H9 (cell line): ENCODE results near the gene GRM5. TPM values are rescaled to one million over a fixed set of nuclear protein-coding genes. Genes with fewer than 3 reads are reported as not detected.
"Not testable (repeated sequence)": the region's sequence is repeated elsewhere in the genome, so short reads cannot be mapped to it uniquely, and the experiment has no call there.

Experiments used
- DNase-seq: peaks from one replicate; pipeline ENCODE4 v3.0.0-alpha.2; 2017
- H2AFZ ChIP-seq: one replicate; pipeline ENCODE4 v1.6.1; 2013; ENCODE audit warnings: mild to moderate bottlenecking, low read length, control low read depth, moderate library complexity
- H2AK5ac ChIP-seq: 2 replicates; pipeline ENCODE4 v1.6.1; 2013; ENCODE audit warnings: low read length, control low read depth, mixed read lengths; ENCODE audit not compliant: insufficient read length
- H2BK120ac ChIP-seq: one replicate; pipeline ENCODE4 v1.6.1; 2013; ENCODE audit warnings: low read depth, mild to moderate bottlenecking, low read length, control low read depth, inconsistent platforms; ENCODE audit not compliant: poor library complexity, severe bottlenecking
- H2BK12ac ChIP-seq: 2 replicates; pipeline ENCODE4 v1.6.1; 2013; ENCODE audit warnings: low read length, control low read depth, mixed read lengths, low read depth; ENCODE audit not compliant: insufficient read length
- H2BK15ac ChIP-seq: 2 replicates; pipeline ENCODE4 v1.6.1; 2013; ENCODE audit warnings: low read depth, low read length, control low read depth
- H2BK20ac ChIP-seq: one replicate; pipeline ENCODE4 v1.6.1; 2013; ENCODE audit warnings: low read depth, mild to moderate bottlenecking, low read length, control low read depth, inconsistent platforms; ENCODE audit not compliant: poor library complexity, severe bottlenecking
- H2BK5ac ChIP-seq: 2 replicates; pipeline ENCODE4 v1.6.1; 2013; ENCODE audit warnings: low read length, control low read depth, mixed read lengths; ENCODE audit not compliant: insufficient read length
- H3K14ac ChIP-seq: 2 replicates; pipeline ENCODE4 v1.6.1; 2013; ENCODE audit warnings: low read length, control low read depth; ENCODE audit not compliant: insufficient read depth
- H3K18ac ChIP-seq: 2 replicates; pipeline ENCODE4 v1.6.1; 2013; ENCODE audit warnings: low read depth, mild to moderate bottlenecking, mixed read lengths, low read length, control low read depth; ENCODE audit not compliant: insufficient read length
- H3K23ac ChIP-seq: 2 replicates; pipeline ENCODE4 v1.6.1; 2013; ENCODE audit warnings: low read length, control low read depth, mixed read lengths, low read depth; ENCODE audit not compliant: insufficient read length
- H3K23me2 ChIP-seq: 2 replicates; pipeline ENCODE4 v1.6.1; 2013; ENCODE audit warnings: low read depth, mild to moderate bottlenecking, mixed read lengths, low read length, control low read depth; ENCODE audit not compliant: insufficient read length, poor library complexity, severe bottlenecking
- H3K27ac ChIP-seq: 2 replicates; pipeline ENCODE4 v1.5.1; 2013; ENCODE audit warnings: low read length, control low read depth, mixed read lengths, low read depth; ENCODE audit not compliant: insufficient read length
- H3K27me3 ChIP-seq: 2 replicates; pipeline ENCODE4 v1.6.1; 2013; ENCODE audit warnings: low read length, control low read depth, inconsistent platforms; ENCODE audit not compliant: insufficient read depth
- H3K4ac ChIP-seq: 2 replicates; pipeline ENCODE4 v1.6.1; 2013; ENCODE audit warnings: low read depth, mild to moderate bottlenecking, control low read depth, inconsistent platforms, low read length, moderate library complexity
- H3K4me1 ChIP-seq: 2 replicates; pipeline ENCODE4 v1.6.1; 2013; ENCODE audit warnings: low read length, control low read depth, inconsistent platforms; ENCODE audit not compliant: insufficient read depth
- H3K4me2 ChIP-seq: 2 replicates; pipeline ENCODE4 v1.6.1; 2013; ENCODE audit warnings: low read length, control low read depth, mixed read lengths; ENCODE audit not compliant: insufficient read length, insufficient read depth
- H3K56ac ChIP-seq: 2 replicates; pipeline ENCODE4 v1.6.1; 2013; ENCODE audit warnings: low read depth, mild to moderate bottlenecking, mixed read lengths, low read length, control low read depth; ENCODE audit not compliant: insufficient read length
- H3K79me1 ChIP-seq: 2 replicates; pipeline ENCODE4 v1.6.1; 2013; ENCODE audit warnings: low read depth, mild to moderate bottlenecking, moderate library complexity, low read length, control low read depth, inconsistent platforms; ENCODE audit not compliant: insufficient read depth, poor library complexity, severe bottlenecking
- H3K79me2 ChIP-seq: 2 replicates; pipeline ENCODE4 v1.6.1; 2013; ENCODE audit warnings: low read length, control low read depth, inconsistent platforms; ENCODE audit not compliant: insufficient read depth
- H3K9ac ChIP-seq: 2 replicates; pipeline ENCODE4 v1.6.1; 2013; ENCODE audit warnings: low read length, control low read depth, mixed read lengths; ENCODE audit not compliant: insufficient read length; ENCODE audit errors: extremely low read depth
- H3K9me3 ChIP-seq: one replicate; pipeline ENCODE4 v1.6.1; 2013; ENCODE audit warnings: low read depth, low read length, inconsistent platforms; ENCODE audit not compliant: control insufficient read depth
- H3T11ph ChIP-seq: one replicate; pipeline ENCODE4 v1.6.1; 2013; ENCODE audit warnings: mild to moderate bottlenecking, low read length, control low read depth, inconsistent platforms
- H4K20me1 ChIP-seq: one replicate; pipeline ENCODE4 v1.6.1; 2013; ENCODE audit not compliant: control insufficient read depth, insufficient read length, insufficient read depth
- H4K5ac ChIP-seq: 2 replicates; pipeline ENCODE4 v1.6.1; 2013; ENCODE audit warnings: low read depth, mild to moderate bottlenecking, mixed read lengths, low read length, control low read depth; ENCODE audit not compliant: insufficient read length
- H4K8ac ChIP-seq: replicated peaks from 2 replicates; pipeline ENCODE4 v1.6.1; 2013; ENCODE audit warnings: low read length, control low read depth, mixed read lengths, low read depth; ENCODE audit not compliant: insufficient read length
- H4K91ac ChIP-seq: 2 replicates; pipeline ENCODE4 v1.6.1; 2013; ENCODE audit warnings: low read depth, mild to moderate bottlenecking, moderate library complexity, mixed read lengths, low read length, control low read depth; ENCODE audit not compliant: insufficient read length
- H3K27ac Mint-ChIP-seq, 3 experiments: 2 replicates in 2 of 3; 3 replicates in 1 of 3; pipeline ENCODE4 v1.8.0; 2020 to 2021; ENCODE audit warnings: mixed read lengths in 3 of 3, mild to moderate bottlenecking in 1 of 3, moderate library complexity in 1 of 3
- H3K27me3 Mint-ChIP-seq: 2 replicates; pipeline ENCODE4 v1.8.0; 2021; ENCODE audit warnings: low read depth, mild to moderate bottlenecking, moderate library complexity, mixed read lengths
- H3K36me3 Mint-ChIP-seq, 3 experiments: 2 replicates in 2 of 3; 3 replicates in 1 of 3; pipeline ENCODE4 v1.8.0; 2020 to 2021; ENCODE audit warnings: low read depth in 3 of 3, mixed read lengths in 3 of 3; ENCODE audit not compliant: insufficient read depth in 1 of 3
- H3K4me1 Mint-ChIP-seq, 2 experiments: 2 replicates each; pipeline ENCODE4 v1.8.0; 2020; ENCODE audit warnings: mixed read lengths in 2 of 2
- H3K4me3 Mint-ChIP-seq, 2 experiments: 2 replicates in 1 of 2; 3 replicates in 1 of 2; pipeline ENCODE4 v1.8.0; 2020 to 2021; ENCODE audit warnings: mild to moderate bottlenecking in 2 of 2, mixed read lengths in 2 of 2, moderate library complexity in 1 of 2
- H3K9me3 Mint-ChIP-seq, 2 experiments: 2 replicates in 1 of 2; 3 replicates in 1 of 2; pipeline ENCODE4 v1.8.0; 2020; ENCODE audit warnings: mild to moderate bottlenecking in 2 of 2, mixed read lengths in 2 of 2, moderate library complexity in 1 of 2
- WGBS: extraction: QIAGEN DNeasy Blood & Tissue Kit; methylation state at CpG from one replicate; pipeline ENCODE4 v1.1.7; 2013; ENCODE audit warnings: missing lambda C conversion rate, low lambda C conversion rate, mixed read lengths; ENCODE audit not compliant: insufficient read length; ENCODE audit errors: extremely low coverage; 5-methylcytosine and 5-hydroxymethylcytosine counted together
- total RNA-seq: library from RNA; stranded (reverse); gene quantifications from 2 replicates; pipeline ENCODE4 v1.2.1, GENCODE V29; 2021

GRM5 gene
- total RNA-seq, 1 experiment from 2014 or later, result not detected

DNA sequence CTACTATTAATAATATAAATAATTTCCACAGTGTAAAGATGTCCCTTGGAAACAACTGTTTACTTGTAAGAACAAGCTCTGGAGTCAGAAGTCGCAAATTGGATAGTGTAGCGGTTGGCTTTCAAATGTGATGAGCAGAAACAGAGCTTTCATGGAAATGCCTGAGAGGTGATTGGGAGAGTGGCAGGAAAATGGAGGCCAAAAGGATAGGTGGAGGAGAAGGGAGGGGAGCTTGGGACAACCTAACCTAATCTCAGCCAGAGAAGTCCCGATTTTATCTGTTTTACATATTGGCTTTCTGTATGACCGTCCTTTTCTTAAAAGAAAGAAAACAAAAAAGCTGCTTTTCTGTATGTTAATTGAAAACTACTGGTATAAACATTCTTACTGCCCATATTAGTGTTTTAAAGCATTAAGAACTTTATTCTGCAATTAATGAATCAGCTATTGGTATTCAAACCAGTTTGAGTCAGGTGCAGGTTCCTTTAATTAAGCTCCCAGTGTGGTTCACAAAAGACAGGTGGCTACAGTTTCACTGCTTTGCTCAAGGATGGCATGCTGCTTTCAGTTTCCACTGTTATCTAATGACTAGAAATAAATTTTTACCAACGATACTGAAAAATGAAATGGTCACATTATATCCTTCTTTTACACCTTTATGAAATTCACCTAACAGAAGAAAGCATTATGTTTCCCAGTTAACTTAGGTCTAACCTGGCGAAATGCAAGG, 117.8 kb downstream of the GRM5 start:
- H2BK120ac ChIP-seq, H3K36me3 Mint-ChIP-seq: not testable (repeated sequence)
- no CpG with 5 or more reads among the region's 6 CpGs for WGBS

DNA sequence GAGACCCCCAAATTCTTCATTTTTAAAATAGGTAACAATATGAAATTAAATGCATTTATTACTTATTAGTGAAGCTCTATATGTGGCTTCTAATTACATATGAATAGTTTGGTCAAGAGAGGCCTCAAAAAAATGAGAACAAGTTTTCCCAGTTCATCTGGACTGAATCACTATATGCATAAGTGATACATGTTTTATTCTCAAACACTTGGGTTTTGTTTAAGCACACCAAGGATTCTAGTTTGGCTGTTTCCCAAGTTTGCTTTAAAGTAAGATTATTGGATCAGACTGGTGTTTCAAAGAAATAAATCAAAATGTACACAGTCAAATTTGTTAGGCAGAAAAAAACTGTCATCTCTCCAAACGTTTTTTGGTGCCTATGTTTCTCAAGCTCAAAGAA, 136.1 kb downstream of the GRM5 start:
- H3K14ac ChIP-seq, H3K9me3 ChIP-seq, H3K9me3 Mint-ChIP-seq, H3K27ac ChIP-seq, H2AK5ac ChIP-seq, H2BK12ac ChIP-seq, H2BK5ac ChIP-seq, H3K4me1 ChIP-seq, H3K27me3 ChIP-seq, H4K91ac ChIP-seq, H3K4me2 ChIP-seq, DNase-seq, H2AFZ ChIP-seq, H3K56ac ChIP-seq, H3K18ac ChIP-seq, H3K9ac ChIP-seq, H3K79me2 ChIP-seq, H4K8ac ChIP-seq, H3K4me3 Mint-ChIP-seq, H3K23ac ChIP-seq, H3K23me2 ChIP-seq, H2BK20ac ChIP-seq, H3K27me3 Mint-ChIP-seq, H3K36me3 Mint-ChIP-seq, H4K20me1 ChIP-seq, H4K5ac ChIP-seq, H3K79me1 ChIP-seq, H2BK15ac ChIP-seq, H3K27ac Mint-ChIP-seq, H2BK120ac ChIP-seq, H3T11ph ChIP-seq, H3K4ac ChIP-seq, H3K4me1 Mint-ChIP-seq: not testable (repeated sequence)
- no CpG with 5 or more reads among the region's 1 CpG for WGBS

More for the DNA sequence above, 117.8 kb downstream of the GRM5 start:
- H3K9me3 ChIP-seq, H3K27ac ChIP-seq, H3K4me1 ChIP-seq, H3K79me1 ChIP-seq, H2BK15ac ChIP-seq, H3K27me3 Mint-ChIP-seq, H3K9me3 Mint-ChIP-seq, H2BK12ac ChIP-seq, H3K4me2 ChIP-seq, H2AFZ ChIP-seq, H3K4me3 Mint-ChIP-seq, H3T11ph ChIP-seq, H2BK5ac ChIP-seq, H3K23me2 ChIP-seq, H3K18ac ChIP-seq, H2BK20ac ChIP-seq, DNase-seq, H4K5ac ChIP-seq, H3K79me2 ChIP-seq, H3K56ac ChIP-seq, H3K27me3 ChIP-seq, H3K4ac ChIP-seq, H3K23ac ChIP-seq, H4K20me1 ChIP-seq, H3K9ac ChIP-seq, H3K14ac ChIP-seq, H2AK5ac ChIP-seq, H4K91ac ChIP-seq, H4K8ac ChIP-seq: not testable (repeated sequence)
- Mint-ChIP-seq H3K4me1 (peaks cover 11 to 17% of the 10 kb centered on the region in 2 experiments), H3K27ac (peak overlapping the region; percentile 67 to 86 (median 84); a peak in 5 of 7 replicates)
